Activated B cell treated with CpG ODN at 0.5 μM for 24 hours (primary cell): Measurements from ENCODE around the gene CACHD1. TPM values are rescaled to one million over a fixed set of nuclear protein-coding genes. Genes with fewer than 3 reads are reported as not detected.

ENCODE experiments used
- ATAC-seq: fragments of 200-7000 bp; cut with Tn5 transposase; one replicate; pipeline ENCODE4 v1.10.0; 2021; ENCODE audit warnings: low read depth, mild to moderate bottlenecking, moderate library complexity
- CTCF ChIA-PET: fragments of 350-600 bp; sonication (Branson Sonifier 250); formaldehyde crosslinking; loops from one replicate; lab custom pipeline; 2021; ENCODE audit warnings: antibody characterized with exemption; lab: Charles Lee
- POLR2A ChIA-PET: fragments of 350-600 bp; sonication (Branson Sonifier 250); formaldehyde crosslinking; loops from one replicate; lab custom pipeline; 2021; ENCODE audit warnings: antibody characterized with exemption; lab: Charles Lee
- DNase-seq: peaks from one replicate; pipeline ENCODE4 v3.0.0; 2022
- H3K27ac Mint-ChIP-seq: one replicate; pipeline ENCODE4 v1.8.0; 2020; ENCODE audit warnings: mixed read lengths
- H3K27me3 Mint-ChIP-seq: one replicate; pipeline ENCODE4 v1.8.0; 2021; ENCODE audit warnings: mixed read lengths
- H3K36me3 Mint-ChIP-seq: one replicate; pipeline ENCODE4 v1.8.0; 2021; ENCODE audit warnings: low read depth, mixed read lengths
- H3K4me1 Mint-ChIP-seq: one replicate; pipeline ENCODE4 v1.8.0; 2021; ENCODE audit warnings: mixed read lengths
- H3K4me3 Mint-ChIP-seq: one replicate; pipeline ENCODE4 v1.8.0; 2020; ENCODE audit warnings: mild to moderate bottlenecking, mixed read lengths
- H3K9me3 Mint-ChIP-seq: one replicate; pipeline ENCODE4 v1.8.0; 2020; ENCODE audit warnings: mixed read lengths
- intact Hi-C: fragments of 100-400 bp; cut with micrococcal nuclease; formaldehyde crosslinking; loops from one replicate; pipeline ENCODE4 v1.15.1; 2024
- total RNA-seq: library from RNA; stranded (reverse); gene quantifications from 2 replicates; pipeline ENCODE4 v1.2.3, GENCODE V29; 2022
- TF ChIP-seq, protein P1 (sequence below): fragments of 200-600 bp; IDR thresholded peaks from one replicate; pipeline ENCODE4 v1.8.0; 2022; ENCODE audit warnings: antibody characterized with exemption, mild to moderate bottlenecking

Gene CACHD1
- total RNA-seq, 1 donor from 2014 or later = 0.22 TPM

DNA sequence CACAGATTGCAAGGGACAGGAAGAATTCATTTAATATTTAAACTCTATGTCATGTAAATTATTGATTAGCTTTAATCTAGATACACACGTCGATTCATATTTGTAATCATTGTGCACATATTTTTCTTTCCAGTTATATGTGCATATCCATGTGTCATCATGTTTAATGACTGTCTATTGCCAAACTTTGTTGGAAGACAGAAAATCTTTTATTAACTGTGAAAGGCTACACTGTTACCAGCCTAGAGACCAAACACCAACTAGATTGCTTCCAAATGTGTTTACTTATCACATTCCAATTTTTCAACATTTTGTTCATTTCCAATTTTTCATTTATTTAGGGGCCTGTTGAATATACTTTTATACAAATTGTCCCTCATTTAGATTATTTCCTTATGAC is 43.2 kb upstream of the CACHD1 start:
- CTCF ChIA-PET = no interaction called here

DNA sequence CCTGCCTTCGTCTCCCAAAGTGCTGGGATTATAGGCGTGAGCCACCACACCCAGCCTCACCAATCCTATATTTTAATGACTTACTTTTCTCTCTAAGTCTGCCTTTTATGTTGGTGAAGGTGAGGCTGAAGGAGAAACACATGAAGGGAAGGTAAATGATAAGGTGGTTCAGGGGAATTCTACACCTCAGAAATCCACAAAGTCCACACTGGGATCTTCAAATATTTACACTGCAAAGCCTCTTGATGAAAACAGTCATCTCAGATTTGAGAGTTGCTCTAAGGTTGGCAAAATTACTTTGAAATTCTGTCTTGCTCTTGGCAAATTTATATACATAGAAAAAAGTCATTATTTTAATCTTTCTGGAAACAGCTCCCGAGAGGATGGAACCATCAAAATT is 42.0 kb upstream of the CACHD1 start:
- TF ChIP-seq, protein P1, sequence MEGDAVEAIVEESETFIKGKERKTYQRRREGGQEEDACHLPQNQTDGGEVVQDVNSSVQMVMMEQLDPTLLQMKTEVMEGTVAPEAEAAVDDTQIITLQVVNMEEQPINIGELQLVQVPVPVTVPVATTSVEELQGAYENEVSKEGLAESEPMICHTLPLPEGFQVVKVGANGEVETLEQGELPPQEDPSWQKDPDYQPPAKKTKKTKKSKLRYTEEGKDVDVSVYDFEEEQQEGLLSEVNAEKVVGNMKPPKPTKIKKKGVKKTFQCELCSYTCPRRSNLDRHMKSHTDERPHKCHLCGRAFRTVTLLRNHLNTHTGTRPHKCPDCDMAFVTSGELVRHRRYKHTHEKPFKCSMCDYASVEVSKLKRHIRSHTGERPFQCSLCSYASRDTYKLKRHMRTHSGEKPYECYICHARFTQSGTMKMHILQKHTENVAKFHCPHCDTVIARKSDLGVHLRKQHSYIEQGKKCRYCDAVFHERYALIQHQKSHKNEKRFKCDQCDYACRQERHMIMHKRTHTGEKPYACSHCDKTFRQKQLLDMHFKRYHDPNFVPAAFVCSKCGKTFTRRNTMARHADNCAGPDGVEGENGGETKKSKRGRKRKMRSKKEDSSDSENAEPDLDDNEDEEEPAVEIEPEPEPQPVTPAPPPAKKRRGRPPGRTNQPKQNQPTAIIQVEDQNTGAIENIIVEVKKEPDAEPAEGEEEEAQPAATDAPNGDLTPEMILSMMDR = no peak
- Mint-ChIP-seq H3K36me3 (no peaks in the 10 kb centered on the region), H3K4me1 (no peaks in the 10 kb centered on the region), H3K27me3 (peaks cover 7% of the 10 kb centered on the region), H3K27ac (no peak overlapping the region), H3K4me3 (no peak overlapping the region), H3K9me3 (no peaks in the 10 kb centered on the region)
- no peak for ATAC-seq
- ChIA-PET POLR2A (no interaction called here), CTCF (no interaction called here)
- no peak for DNase-seq
- intact Hi-C loops = no loop called here

More for the DNA sequence above, 43.2 kb upstream of the CACHD1 start:
- intact Hi-C loops = no loop called here
- no peak for ATAC-seq
- Mint-ChIP-seq H3K4me1 (no peaks in the 10 kb centered on the region), H3K27ac (no peak overlapping the region), H3K36me3 (no peaks in the 10 kb centered on the region), H3K9me3 (no peaks in the 10 kb centered on the region), H3K27me3 (peaks cover 6% of the 10 kb centered on the region), H3K4me3 (no peak overlapping the region)
- no peak for DNase-seq
- POLR2A ChIA-PET = no interaction called here
- TF ChIP-seq, protein P1 = no peak

DNA sequence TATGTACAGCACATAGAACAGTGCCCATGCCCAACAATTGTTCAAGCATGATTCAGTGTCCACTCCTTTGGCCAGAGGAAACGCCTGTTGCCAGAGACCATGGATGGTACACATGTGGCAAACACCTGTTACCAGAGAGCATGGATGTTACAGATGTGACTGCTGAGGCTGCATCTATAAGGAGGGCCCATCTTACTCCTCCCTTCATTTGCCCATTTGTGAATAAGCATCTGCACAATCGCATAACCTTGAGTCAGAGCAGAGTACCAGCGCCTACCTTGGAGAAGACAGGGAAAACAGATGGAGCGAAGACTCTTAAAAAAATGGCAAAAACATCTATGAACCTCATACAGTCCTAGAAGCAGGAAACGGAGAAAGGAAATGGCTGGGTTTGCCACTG is 36.6 kb upstream of the CACHD1 start:
- Mint-ChIP-seq H3K4me1 (no peaks in the 10 kb centered on the region), H3K36me3 (no peaks in the 10 kb centered on the region), H3K27me3 (peaks cover 12% of the 10 kb centered on the region), H3K9me3 (peaks cover 2% of the 10 kb centered on the region), H3K27ac (no peak overlapping the region), H3K4me3 (no peak overlapping the region)
- CTCF ChIA-PET = no interaction called here
- TF ChIP-seq, protein P1 = no peak
- intact Hi-C loops = no loop called here
- no peak for ATAC-seq
- DNase-seq = no peak
- POLR2A ChIA-PET = no interaction called here

DNA sequence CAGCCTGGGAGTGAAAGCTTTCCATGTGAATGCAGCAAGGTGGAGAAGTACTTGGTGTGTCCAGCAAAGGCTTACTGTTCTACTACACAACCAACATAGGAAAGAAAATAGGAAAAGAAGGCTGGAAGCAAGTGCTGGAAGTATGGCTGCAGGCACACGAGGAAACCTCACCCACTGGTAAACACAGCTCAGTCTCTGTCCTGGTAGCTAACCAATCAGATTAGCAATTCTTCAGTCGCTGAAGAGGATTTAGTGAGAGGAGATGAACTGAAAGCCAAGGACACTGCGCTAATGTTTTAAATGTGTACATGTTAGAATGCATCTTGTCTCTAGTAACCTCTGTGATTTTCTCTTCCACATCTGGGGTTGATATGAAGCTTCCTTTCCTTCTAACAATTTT is 36.2 kb upstream of the CACHD1 start:
- no peaks in the 10 kb centered on the region for H3K36me3 Mint-ChIP-seq
- POLR2A ChIA-PET = no interaction called here
- peaks cover 12% of the 10 kb centered on the region for H3K27me3 Mint-ChIP-seq
- CTCF ChIA-PET = no interaction called here
- no peak overlapping the region for H3K4me3 Mint-ChIP-seq
- H3K4me1 Mint-ChIP-seq = no peaks in the 10 kb centered on the region
- ATAC-seq (no peak), DNase-seq (no peak)
- H3K27ac Mint-ChIP-seq = no peak overlapping the region
- peaks cover 2% of the 10 kb centered on the region for H3K9me3 Mint-ChIP-seq
- TF ChIP-seq, protein P1 = no peak
- intact Hi-C loops = no loop called here

DNA sequence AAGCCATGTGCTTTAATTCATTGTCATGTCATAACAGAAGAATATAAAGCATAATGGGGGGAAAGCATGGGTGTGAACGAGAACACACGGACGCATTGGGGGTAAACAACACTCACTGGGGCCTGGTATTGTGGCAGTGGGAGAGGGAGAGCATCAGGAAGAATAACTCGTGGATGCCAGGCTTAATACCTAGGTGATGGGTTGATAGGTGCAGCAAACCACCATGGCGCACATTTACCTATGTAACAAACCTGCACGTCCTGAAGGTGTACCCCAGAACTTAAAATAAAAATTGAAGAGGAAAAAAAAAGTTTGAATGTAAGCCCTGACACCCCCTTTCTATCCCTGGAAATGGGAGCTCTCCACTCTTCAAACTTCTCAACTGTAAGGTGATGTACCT is 34.9 kb upstream of the CACHD1 start:
- no peaks in the 10 kb centered on the region for H3K36me3 Mint-ChIP-seq
- DNase-seq (no peak), ATAC-seq (no peak)
- peaks cover 2% of the 10 kb centered on the region for H3K9me3 Mint-ChIP-seq
- TF ChIP-seq, protein P1 = no peak
- no peak overlapping the region for H3K4me3 Mint-ChIP-seq
- ChIA-PET CTCF (no interaction called here), POLR2A (no interaction called here)
- intact Hi-C loops = no loop called here
- H3K4me1 Mint-ChIP-seq = no peaks in the 10 kb centered on the region
- H3K27ac Mint-ChIP-seq = no peak overlapping the region
- H3K27me3 Mint-ChIP-seq = peaks cover 6% of the 10 kb centered on the region
